GM12878 (cell line): Measurements from ENCODE around the gene CDC42BPB.

Experiments
- ZZZ3 ChIP-seq: IDR thresholded peaks from 2 replicates; pipeline ENCODE4 v1.6.1; 2011; ENCODE audit warnings: low read depth; ENCODE audit not compliant: control insufficient read depth, insufficient read length
- TF ChIP-seq, protein P1 (sequence below), 3 experiments: IDR thresholded peaks in 2 of 3; conservative IDR thresholded peaks in 1 of 3; 2 replicates each; pipeline ENCODE4 v1.5.1; 2011; ENCODE audit warnings: low read depth in 3 of 3, low read length in 3 of 3, mild to moderate bottlenecking in 3 of 3, control low read depth in 2 of 3, moderate library complexity in 2 of 3, inconsistent platforms in 1 of 3, mixed read lengths in 1 of 3; ENCODE audit not compliant: control insufficient read depth in 2 of 3, insufficient read depth in 1 of 3; ENCODE audit errors: extremely low read depth in 1 of 3

DNA sequence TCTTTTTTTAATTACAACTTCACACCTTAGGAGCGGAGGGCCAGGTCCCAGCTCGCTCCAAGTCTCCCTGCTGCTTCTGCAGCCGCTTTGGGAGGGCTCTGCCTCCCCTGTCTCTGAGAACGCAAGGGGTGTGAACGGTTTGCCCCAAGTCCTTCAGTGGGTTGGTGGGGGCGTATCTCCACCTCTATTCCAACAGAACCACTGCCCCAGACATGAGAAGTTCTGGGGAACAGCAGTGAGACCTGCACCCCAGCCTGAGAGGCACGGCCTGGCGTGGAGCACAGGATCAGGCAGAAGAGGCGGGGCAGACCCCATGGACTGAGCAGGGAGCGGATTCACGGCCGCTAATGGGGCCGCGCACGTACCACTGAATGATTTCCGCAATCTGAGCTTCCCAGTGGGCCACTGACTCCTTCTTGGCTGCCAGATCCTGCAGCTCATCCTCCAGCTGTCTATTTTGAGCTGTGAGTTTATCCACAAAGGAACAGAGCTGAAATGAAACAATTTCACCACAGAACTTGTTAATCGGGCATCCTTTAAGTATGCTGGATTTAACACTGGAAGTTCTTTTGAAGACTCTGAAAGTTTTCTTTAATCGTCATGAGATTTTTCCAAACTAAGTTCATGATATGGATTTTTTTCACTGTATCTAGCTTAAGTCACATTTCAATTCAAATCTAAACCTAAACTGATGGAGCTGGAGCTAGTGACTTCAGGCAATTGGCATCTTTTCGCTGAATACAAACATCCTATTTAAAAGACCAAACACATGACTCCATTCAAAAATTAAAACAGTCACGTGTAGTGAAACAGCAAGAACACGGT is 90.5 kb downstream of the CDC42BPB start:
- TF ChIP-seq, protein P1, sequence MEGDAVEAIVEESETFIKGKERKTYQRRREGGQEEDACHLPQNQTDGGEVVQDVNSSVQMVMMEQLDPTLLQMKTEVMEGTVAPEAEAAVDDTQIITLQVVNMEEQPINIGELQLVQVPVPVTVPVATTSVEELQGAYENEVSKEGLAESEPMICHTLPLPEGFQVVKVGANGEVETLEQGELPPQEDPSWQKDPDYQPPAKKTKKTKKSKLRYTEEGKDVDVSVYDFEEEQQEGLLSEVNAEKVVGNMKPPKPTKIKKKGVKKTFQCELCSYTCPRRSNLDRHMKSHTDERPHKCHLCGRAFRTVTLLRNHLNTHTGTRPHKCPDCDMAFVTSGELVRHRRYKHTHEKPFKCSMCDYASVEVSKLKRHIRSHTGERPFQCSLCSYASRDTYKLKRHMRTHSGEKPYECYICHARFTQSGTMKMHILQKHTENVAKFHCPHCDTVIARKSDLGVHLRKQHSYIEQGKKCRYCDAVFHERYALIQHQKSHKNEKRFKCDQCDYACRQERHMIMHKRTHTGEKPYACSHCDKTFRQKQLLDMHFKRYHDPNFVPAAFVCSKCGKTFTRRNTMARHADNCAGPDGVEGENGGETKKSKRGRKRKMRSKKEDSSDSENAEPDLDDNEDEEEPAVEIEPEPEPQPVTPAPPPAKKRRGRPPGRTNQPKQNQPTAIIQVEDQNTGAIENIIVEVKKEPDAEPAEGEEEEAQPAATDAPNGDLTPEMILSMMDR (IDR thresholded peaks at IDR 0.05 in 2 of 3, conservative IDR thresholded peaks at IDR 0.05 in 1 of 3; ENCODE audit: control insufficient read depth in 2 of 3, extremely low read depth in 1 of 3, insufficient read depth in 1 of 3, low read depth in 3 of 3, low read length in 3 of 3), result no peak
- TF ChIP-seq ZZZ3, result no peak
